ENCODE results near the gene CSGALNACT2. TPM values are rescaled to one million over a fixed set of nuclear protein-coding genes. Genes with fewer than 3 reads are reported as not detected.

The CSGALNACT2 gene
- total RNA-seq, 1 experiment from 2014 or later = 6.4 TPM

GRCh38 chr10:43214956-43215561, 76.8 kb downstream of the CSGALNACT2 start:
- H3K27ac Mint-ChIP-seq (ENCODE audit: unreplicated experiment) = no peak overlapping the region
- H3K4me3 Mint-ChIP-seq (ENCODE audit: unreplicated experiment) = no peak overlapping the region
- no peaks in the 10 kb centered on the region for H3K9me3 Mint-ChIP-seq (ENCODE audit: unreplicated experiment)
- H3K27me3 Mint-ChIP-seq (ENCODE audit: insufficient read depth, unreplicated experiment) = peaks cover 14% of the 10 kb centered on the region
- TF ChIP-seq CTCF (IDR thresholded peaks at IDR 0.05; ENCODE audit: insufficient read depth in 1 of 2, low read depth in 1 of 2, low read length in 1 of 2, severe bottlenecking in 1 of 2, unreplicated experiment in 1 of 2) = no peak
- POLR2A ChIA-PET = no interaction called here
- H3K4me1 Mint-ChIP-seq (ENCODE audit: low read depth, unreplicated experiment) = no peaks in the 10 kb centered on the region
- H3K9me3 ChIP-seq = no peaks in the 10 kb centered on the region
- H3K4me1 ChIP-seq = no peaks in the 10 kb centered on the region
- intact Hi-C loops (cut with micrococcal nuclease; ENCODE audit: unreplicated experiment) = no loop called here
- no TSS peak for BruUV-seq (replicated peaks)
- no peaks in the 10 kb centered on the region for H3K36me3 Mint-ChIP-seq (ENCODE audit: insufficient read depth, unreplicated experiment)
- no peaks in the 10 kb centered on the region for H3K27me3 ChIP-seq (replicated peaks; ENCODE audit: control insufficient read depth, insufficient read depth, low read length)
- no peak overlapping the region for H3K4me3 ChIP-seq (ENCODE audit: low read depth, low read length)
- CTCF ChIA-PET = interaction anchor here (1.4 kb wide), 1 partner anchor 8 kb away, joined by 3 read pairs; no protein-coding TSS in a partner anchor
- no peak for DNase-seq
- no peaks in the 10 kb centered on the region for H3K36me3 ChIP-seq (ENCODE audit: control insufficient read depth, insufficient read depth, low read length)

- no peak overlapping the region for H3K27ac Mint-ChIP-seq (ENCODE audit: unreplicated experiment)
- no peak for DNase-seq
- peaks cover 14% of the 10 kb centered on the region for H3K27me3 Mint-ChIP-seq (ENCODE audit: insufficient read depth, unreplicated experiment)
- H3K4me1 Mint-ChIP-seq (ENCODE audit: low read depth, unreplicated experiment) = no peaks in the 10 kb centered on the region
- CTCF ChIA-PET = interaction anchor here (1.4 kb wide), 1 partner anchor 9 kb away, joined by 3 read pairs; no protein-coding TSS in a partner anchor
- no peak for TF ChIP-seq CTCF (IDR thresholded peaks at IDR 0.05; ENCODE audit: insufficient read depth in 1 of 2, low read depth in 1 of 2, low read length in 1 of 2, severe bottlenecking in 1 of 2, unreplicated experiment in 1 of 2)
- Histone ChIP-seq H3K9me3 (no peaks in the 10 kb centered on the region), H3K27me3 (replicated peaks; ENCODE audit: control insufficient read depth, insufficient read depth, low read length) (no peaks in the 10 kb centered on the region), H3K4me3 (ENCODE audit: low read depth, low read length) (no peak overlapping the region), H3K4me1 (no peaks in the 10 kb centered on the region), H3K36me3 (ENCODE audit: control insufficient read depth, insufficient read depth, low read length) (no peaks in the 10 kb centered on the region)
- no peak overlapping the region for H3K4me3 Mint-ChIP-seq (ENCODE audit: unreplicated experiment)
- intact Hi-C loops (cut with micrococcal nuclease; ENCODE audit: unreplicated experiment) = no loop called here
- no TSS peak for BruUV-seq (replicated peaks)
- no peaks in the 10 kb centered on the region for H3K36me3 Mint-ChIP-seq (ENCODE audit: insufficient read depth, unreplicated experiment)
- POLR2A ChIA-PET = no interaction called here
- H3K9me3 Mint-ChIP-seq (ENCODE audit: unreplicated experiment) = no peaks in the 10 kb centered on the region
Measured at GRCh38 chr10:43215758-43216455, 77.7 kb downstream of the CSGALNACT2 start.

GRCh38 chr10:43216931-43217562, 78.8 kb downstream of the CSGALNACT2 start:
- Mint-ChIP-seq H3K4me1 (ENCODE audit: low read depth, unreplicated experiment) (no peaks in the 10 kb centered on the region), H3K4me3 (ENCODE audit: unreplicated experiment) (no peak overlapping the region), H3K27me3 (ENCODE audit: insufficient read depth, unreplicated experiment) (peaks cover 14% of the 10 kb centered on the region), H3K27ac (ENCODE audit: unreplicated experiment) (no peak overlapping the region), H3K9me3 (ENCODE audit: unreplicated experiment) (no peaks in the 10 kb centered on the region), H3K36me3 (ENCODE audit: insufficient read depth, unreplicated experiment) (no peaks in the 10 kb centered on the region)
- no peaks in the 10 kb centered on the region for H3K4me1 ChIP-seq
- ChIA-PET POLR2A (no interaction called here), CTCF (no interaction called here)
- no peak for DNase-seq
- no TSS peak for BruUV-seq (replicated peaks)
- intact Hi-C loops (cut with micrococcal nuclease; ENCODE audit: unreplicated experiment) = no loop called here
- H3K9me3 ChIP-seq = no peaks in the 10 kb centered on the region
- no peak for TF ChIP-seq CTCF (IDR thresholded peaks at IDR 0.05; ENCODE audit: insufficient read depth in 1 of 2, low read depth in 1 of 2, low read length in 1 of 2, severe bottlenecking in 1 of 2, unreplicated experiment in 1 of 2)
- H3K36me3 ChIP-seq (ENCODE audit: control insufficient read depth, insufficient read depth, low read length) = no peaks in the 10 kb centered on the region
- no peaks in the 10 kb centered on the region for H3K27me3 ChIP-seq (replicated peaks; ENCODE audit: control insufficient read depth, insufficient read depth, low read length)
- H3K4me3 ChIP-seq (ENCODE audit: low read depth, low read length) = no peak overlapping the region
